Ammon's horn (tissue), 1 donor: Measurements from ENCODE around the gene PCSK2.

Experiments
- DNase-seq: peaks from one replicate; pipeline ENCODE4 v3.0.0-alpha.2; 2016; ENCODE audit warnings: low spot score

PCSK2 gene

DNA sequence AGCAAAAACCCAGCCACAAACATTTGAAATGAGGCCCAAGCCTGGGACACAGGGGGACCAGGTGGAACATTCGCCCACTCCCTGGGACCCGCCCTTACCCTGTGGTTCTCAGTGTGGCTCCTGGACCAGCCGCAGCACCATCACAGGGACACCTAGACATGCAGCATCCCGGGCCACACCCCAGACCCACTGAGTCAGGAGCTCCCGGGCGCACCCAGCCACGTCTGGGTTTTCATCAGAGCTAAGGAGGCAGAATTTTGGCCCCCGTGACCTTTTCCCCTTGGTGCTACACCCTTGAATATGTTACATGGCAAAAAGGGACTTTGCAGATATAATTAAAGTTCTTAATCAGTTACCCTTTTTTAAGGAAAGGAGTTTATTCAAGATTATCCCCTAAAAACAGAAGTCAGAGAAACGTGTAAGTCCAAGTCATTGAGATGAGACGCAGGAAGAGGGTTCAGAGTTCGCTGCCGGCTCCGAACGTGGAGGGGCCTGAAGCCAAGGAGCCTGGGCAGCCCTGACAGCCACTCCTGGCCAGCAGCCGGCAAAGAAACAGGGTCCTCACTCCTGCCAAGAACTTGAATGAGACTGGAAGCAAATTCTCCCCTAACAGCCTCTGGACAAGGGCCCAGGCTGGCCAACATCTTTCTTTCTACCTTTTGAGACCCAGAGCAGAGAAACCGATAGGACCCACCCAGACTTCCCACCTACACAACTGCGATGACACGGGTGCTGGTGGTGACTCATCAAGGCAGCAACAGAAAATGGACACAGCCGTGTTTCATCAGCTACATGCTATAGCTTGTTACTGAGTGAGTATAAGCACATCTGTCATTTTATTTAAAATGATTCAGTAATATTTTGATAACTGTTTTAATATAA, 279.0 kb downstream of the PCSK2 start:
- DNase-seq, result no peak

DNA sequence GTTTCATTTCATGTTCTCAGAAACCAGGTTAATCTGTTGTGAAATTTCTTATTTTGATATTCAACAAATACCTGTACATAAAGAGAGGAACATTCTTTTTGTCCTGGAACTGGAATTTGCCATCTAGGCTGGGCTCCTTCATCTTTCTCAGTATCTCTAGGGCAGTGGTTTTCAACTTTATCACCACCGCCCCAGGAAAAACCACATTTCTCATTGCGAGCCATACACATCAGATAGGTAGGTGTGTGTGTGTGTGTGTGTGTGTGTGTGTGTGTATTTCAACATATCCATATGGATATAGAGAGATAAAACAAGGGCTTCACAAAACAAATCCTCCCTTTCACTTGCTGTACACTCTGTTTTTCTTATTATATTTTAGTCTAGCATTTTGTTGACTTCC, 280.2 kb downstream of the PCSK2 start:
- no peak for DNase-seq

DNA sequence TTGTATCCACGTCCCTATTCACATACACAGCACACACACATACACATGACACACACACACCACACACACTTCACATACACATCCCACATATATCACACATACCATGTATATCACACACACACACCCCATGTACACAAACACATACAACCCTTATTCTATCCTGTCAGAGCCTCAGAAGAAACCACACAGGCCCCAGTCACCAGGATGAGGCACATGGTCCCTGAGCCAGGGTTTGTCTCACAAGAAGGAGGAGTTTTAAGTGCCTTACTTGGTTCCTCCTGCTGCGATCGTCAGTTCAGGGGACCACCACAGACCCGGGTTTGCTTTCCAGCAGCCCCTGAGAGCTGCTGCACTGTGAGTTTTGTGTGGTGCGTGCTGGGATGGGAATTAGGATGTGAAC, 280.7 kb downstream of the PCSK2 start:
- DNase-seq, result no peak

DNA sequence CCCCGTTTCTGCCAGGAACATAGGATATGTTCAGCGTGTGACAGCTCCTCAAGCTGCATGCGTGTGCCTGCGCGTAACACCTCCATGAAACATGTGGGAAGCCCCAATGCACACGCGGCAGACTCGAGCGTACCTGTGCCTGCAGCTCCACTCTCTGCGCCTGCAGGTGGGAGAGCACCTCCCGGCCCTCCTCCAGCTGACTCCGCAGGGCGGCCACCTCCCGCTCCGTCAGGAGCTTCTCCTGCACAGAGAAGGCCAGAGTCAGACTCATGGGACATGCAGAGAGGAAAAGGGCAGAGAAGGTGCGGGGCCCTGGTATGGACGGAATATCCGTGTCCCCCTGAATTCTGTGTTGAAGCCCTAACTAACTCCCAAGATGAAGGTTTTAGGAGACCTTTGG, 281.9 kb downstream of the PCSK2 start:
- DNase-seq, result no peak

DNA sequence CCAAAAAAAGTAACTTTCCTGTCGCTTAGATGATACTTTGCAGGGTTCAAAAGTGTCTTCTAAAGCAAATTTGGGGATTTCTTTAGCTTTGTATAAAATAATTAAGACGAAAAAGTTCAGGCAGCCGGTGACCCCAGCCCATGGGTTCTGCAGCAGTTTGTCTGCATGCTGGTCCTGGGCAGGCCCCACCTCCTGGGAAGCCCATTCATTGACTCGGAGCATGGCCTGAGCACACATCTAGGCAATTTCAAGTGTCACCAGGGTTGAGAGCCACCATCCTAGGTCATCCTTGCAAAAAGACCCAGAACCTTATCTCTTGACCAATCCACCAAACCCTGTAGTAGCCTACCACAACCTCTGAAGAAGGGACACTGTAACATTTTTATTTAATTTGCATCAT, 283.7 kb downstream of the PCSK2 start:
- DNase-seq, result no peak

DNA sequence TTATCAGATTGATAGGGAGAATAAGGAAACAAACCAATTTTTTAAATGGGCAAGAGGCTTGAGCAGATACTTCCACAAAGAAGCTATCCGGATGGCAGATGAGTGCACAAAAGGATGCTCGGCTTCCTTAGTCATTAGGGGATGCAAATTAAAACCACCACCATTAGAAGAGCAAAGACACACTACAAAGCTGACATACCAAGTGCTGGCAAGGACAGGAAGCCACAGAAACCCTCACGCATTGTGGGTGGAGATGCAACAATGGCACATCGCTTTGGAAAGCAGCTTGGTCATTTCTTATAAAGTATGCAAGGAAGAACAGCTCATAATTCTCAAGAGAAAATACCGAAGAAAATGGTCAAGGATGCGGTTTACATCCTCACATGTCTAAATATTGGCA, 284.6 kb downstream of the PCSK2 start:
- no peak for DNase-seq

DNA sequence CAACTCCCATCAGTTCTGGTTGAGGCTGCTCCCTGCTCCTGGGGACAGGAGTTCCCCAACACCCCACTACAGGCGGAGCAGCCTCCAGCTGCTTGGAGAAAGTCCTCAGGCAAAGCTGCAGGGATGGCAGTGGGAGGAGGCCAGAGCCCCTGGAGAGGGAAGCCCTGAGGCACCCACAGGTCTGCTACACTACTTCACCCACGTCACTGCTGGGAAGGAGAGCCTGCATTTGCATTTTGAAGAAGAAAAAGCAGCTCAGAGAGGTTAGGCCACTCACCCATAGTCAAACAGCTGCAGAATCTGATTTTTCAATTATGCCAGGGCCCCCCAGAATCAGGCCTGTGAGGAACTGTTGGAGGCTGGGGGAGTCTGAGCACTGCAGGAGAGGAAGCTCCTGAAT, 287.1 kb downstream of the PCSK2 start:
- DNase-seq, result no peak

DNA sequence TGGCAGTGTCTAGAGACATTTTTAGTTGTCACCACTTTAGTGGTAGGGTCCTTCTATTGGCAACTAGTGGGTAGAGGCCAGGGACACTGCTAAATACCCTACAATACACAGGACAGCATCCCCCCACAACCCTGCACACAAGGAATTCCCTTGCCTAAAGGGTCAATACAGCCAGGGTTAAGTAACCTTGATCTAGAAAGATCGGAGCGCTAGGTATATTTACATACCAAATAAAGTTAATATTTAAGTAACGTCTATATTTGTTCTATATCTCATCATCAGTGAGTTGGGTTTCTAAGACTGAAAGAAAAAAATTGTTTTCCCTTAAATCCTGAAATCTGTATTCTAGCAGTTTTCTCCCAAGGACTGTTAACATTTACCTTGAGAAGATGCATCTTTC, 288.2 kb downstream of the PCSK2 start:
- DNase-seq, result no peak

DNA sequence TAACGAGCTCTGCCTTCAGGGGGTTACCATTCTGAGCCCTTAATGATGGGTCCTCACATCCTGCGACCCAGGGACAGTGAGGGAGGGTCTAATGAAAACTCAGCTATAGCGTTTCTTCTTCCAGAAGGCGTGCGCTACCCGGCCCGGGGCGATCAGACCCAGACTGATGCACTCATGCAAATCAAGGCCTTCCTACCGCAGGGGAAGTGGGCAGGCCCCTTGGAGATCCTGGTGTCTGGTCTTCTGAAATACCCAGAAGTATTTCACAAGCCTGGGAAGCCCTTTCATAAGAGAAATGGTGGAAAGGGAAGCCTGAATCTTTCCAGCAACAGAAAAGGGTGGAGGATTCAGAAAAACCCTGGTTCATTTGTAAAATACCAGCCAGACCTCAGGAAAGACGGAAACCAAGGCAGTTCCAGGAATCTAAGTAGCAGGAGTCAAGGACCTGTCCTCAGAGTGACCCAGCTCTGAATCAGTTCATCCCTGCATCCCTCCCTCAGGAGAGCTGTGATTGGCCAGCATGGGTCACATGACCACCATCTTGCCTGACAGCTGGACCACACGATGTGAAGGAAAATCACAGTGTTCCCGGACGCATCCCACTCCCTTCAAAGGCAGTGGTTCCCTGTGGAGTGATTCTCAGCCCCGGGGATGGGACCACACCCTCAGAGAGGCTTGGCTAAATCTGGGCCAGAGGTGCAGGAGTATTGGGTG, 291.7 kb downstream of the PCSK2 start:
- DNase-seq, result peak; percentile 40

DNA sequence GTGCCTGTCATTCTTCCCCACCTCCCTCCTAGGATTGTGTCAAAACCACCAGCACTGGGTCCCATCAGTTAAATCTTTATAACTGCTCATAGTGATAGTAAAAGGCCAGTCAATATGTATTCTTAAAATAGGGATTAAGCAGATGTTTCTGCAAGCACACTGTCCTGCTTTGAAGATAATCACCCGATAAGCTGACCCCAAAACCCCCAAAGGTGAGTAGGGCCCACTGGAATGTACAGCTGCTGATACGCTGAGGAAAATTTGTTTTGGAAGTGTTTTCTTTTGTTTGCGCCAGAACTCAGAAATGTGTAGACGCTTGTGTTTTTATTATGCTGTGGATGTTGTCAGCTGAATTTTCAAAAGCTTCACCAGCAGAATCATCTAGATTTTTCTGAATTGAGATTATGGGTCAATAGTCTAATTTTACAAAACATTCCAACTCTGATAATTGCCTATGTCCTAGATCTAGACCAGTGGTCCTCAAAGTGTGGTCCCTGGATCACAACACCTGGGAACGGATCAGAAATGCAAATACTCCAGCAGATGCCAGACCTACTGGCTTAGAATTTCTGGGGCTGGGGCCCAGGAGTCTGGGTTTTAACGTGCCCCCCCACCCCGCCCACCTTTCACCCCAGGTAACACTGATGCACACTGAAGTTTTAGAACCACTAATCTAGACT, 292.9 kb downstream of the PCSK2 start:
- no peak for DNase-seq

DNA sequence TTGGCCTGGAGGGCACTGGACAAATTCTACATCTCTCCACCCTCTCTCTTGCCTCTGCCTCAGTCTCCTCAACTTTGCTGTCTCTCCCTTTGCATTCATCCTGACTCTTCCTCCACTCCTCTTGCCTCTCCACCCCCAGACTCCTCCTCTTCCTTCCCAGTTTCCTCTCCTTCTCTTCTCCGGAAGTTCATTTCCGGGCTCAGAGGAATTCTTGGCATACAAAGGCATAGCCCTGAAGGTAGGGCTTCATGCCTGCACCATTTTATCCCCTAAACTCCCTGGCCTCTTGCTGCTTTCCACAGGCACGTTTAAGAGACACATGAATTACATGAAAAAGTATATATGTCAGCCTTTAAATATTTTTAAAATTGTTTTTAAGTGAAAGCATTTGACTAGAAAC, 293.7 kb downstream of the PCSK2 start:
- no peak for DNase-seq

DNA sequence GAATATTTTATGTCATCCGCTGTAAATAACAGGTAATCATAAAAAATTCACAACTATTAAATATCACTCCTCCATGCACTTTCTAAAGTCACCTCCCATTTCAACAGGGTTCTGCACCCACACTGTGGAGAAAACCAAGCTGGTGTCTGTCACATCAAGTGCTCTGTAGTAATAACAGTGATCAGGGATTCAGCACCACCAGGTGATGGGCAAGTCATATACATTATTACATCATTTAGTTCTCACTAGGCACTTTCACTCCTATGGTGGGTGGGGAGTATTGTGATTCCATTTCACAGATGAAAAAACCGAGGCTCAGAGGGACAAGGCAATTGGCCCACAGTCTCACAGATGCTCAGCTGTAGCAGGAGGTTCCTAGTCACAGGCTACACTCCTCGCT, 295.7 kb downstream of the PCSK2 start:
- DNase-seq, result no peak

DNA sequence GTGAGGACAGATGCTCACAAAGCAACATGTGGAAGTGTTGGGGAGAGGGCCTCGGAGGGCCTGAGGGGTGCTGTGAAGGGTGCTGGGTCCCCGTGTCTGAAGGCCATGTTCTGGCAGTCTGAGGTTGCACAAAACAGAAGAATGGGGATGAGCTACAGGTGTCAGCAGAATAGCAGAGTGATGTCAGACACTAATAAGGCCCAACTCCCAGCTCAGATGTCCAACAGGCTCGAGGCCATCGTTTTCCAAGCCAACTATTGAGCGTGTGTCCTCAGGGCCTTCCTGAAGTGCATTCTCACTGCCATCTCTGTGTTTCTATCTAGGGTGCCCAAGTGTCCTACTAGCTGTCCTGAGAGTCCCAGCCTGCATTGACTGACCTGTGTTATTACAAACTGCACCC, 296.5 kb downstream of the PCSK2 start:
- DNase-seq, result no peak

DNA sequence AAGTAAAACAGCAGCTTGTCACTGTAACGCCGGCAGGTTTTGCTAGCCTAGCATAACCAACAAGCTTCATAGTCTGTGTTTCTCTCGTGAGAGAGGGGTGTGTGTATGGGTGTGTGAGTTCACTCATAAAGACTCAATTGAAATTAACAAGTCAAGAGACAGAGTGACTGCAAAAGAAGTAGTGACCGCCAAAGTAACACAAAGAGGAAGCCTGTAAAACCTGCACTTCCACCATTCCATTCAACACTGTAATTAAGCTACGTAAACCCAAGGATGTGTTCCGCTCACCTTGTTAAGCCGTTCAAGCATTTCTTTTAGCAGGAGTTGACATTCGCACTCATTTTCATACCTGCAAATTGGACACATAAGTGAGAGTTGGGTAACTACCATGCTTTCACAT, 297.7 kb downstream of the PCSK2 start:
- DNase-seq, result no peak

DNA sequence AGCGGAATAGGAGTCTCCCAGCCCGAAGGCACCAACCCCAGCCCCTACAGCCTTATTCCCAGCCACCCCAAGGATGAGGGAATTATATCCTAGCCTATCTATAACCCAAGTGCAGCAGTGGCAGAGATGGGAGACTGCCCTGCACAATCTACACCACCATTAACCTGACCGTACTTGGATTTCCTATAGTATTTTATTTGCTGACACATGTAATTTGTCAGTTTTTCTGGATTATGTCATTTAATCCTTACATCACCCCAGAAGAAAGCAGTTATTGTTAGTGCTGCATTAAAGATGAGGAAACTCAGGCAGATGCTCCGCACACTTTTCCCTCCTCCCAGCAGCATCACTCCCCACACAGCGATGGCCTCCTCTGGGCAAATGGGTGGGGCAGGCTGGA, 298.3 kb downstream of the PCSK2 start:
- no peak for DNase-seq

DNA sequence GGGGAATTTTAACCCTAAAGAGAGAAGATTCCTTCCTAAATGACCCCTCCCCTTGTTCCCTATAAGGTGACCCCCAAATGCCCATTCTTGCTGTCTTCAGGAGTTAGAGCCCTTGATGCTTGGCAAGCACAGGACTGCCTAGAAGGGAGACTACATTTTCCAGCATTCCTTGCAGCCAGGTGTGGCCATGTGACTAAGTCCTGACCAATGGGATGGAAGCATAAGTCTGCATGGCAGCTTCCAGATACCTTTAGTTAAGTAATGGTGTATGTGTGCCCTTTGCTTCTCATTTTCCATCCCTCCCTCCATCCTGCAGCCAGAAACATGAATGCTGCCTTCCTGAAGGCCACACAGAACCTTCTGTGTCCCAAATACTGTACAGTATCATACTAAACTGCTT, 298.8 kb downstream of the PCSK2 start:
- peak; percentile 17 for DNase-seq

DNA sequence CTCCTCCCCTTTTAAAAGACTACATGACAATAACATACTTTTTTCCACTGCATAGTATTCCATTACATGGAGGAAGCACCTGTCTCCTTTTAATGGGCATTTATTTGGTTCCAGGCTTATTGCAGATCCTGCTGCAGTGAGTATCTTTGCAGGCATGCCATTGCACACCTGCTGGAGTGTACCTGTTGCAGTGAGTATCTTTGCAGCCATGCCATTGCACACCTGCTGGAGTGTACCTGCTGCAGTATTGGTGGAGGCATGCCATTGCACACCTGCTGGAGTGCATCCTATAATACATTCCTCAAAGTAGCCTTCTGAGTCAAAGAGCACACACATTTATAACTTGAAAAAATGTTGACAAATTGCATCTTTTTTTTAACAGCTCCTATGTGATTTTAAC, 302.7 kb downstream of the PCSK2 start:
- no peak for DNase-seq

DNA sequence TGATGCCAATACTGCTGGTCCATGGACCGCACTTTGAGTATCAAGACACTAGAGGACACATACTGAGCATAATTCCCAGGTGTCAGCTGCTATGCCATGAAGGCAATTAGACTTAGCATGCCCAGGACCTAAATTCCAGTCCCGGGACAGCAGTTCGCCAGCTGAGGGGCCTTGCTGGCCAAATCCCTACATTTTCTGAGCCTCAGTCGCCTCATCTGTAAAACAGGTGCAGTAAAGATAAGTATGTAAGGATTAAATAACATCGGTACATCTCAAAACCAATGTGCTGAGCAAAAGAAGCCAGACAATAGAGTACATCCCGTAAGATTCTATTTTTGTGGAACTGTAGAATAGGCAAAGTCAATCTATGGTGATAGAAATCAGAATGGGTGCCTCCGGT, 303.3 kb downstream of the PCSK2 start:
- no peak for DNase-seq

DNA sequence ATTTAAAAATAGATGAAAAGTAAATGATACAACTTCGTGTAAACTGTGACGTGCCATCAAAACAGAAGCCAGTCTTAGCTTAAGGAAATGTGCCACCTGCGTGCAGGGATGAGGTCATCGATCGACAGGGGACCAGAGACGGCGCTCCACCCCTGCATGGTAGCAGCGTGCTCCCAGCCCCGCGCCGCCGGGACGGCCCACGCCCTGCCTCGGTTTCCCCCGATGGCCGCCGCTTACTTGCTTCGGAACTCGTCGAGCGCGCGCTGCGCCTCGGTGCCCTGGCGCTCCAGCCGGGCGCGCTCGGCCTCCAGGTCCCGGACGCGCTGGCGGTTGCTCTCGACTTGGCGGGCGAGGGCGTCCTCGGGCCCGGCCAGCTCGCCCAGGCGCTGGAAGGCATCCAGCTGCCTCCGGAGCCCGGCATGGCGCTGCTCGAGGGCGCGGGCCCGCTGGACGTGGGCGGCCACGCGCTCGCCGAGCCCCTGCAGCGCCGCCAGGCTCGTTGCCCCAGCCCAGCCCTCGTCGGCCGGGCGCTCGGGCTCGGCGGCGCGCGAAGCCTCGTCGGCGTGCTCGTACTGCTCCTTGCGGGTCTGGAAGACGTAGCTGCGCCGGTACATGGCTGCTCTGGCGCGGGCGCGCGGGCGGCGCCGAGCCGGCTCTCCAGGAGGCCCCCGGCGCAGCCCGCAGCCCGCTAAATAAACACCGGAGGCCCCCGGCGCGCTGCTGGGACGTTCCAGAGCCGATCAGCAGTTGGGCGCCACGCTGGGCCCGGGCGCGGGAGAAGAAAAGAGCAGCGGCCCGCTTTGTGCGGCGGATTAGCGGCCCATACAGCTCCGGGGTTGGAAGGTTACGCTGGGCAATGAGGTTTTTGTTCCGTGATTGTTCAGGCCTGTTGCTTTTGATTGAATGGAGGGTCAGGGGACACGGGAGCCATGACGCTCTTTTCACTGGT, 304.1 kb downstream of the PCSK2 start, which contains the start of gene BFSP1:
BFSP1 (minus strand) TSS at position 664 of the 949 bp plus-strand sequence; CDS start at position 614, 50 bp downstream.
- DNase-seq, result peak; percentile 47

DNA sequence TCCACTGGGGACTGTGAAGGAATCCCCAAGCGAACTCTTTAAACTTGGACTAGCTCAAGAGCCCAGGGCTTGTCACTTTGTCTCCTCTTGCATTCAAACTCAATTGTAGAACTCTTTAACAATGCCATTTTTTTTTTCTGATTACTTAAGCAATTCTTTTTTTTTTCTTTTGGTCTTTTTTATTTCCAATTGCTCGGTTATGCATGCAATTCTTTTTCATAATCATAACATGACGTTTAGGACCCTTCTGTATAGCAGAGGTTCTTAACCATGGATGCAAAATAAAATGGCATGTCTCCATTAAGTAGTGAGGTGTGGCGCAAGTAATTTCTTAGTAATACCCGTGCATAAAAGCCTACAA, 304.8 kb downstream of the PCSK2 start:
- DNase-seq, result no peak

DNA sequence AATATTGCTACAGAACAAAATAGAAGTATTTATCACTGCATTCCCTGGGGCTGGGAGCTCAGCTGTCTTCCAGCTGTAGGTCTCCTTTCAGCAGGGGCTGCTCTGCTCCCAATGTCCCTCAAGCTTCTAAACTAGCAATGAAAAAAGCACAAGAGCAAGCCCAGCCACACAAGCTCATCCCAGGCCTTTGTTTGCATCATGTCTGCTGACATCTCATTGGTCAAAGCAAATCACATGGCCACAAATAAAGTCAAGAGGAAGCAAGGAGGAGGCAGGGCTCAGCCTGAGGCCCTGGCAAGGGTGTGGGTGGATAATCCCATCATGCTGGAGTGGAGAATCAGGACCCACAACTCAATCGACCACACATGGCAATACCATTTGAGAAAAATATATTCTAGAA, 306.6 kb downstream of the PCSK2 start:
- peak; percentile 44 for DNase-seq

DNA sequence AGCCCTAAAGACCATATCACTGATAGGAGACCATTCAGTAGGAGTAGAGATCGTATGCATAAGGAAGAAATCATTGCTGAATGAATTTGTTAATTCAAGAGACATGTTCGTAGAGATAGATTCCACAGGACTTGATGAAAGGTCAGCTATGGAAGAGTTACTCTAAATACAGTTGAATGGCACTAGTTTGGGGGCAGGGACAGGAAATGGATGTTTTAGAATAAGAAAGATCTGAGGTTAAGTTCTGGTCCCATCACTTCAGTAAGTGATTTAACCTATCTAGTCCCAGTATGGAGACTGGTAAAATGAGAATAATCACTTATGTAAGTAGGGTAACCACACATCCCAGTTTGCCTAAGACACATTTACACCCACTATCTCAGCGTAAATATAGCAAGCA, 307.2 kb downstream of the PCSK2 start:
- DNase-seq, result no peak
